NCI-H446 (cell line): ENCODE data around the gene KRT26.
"Not testable (repeated sequence)": the region's sequence is repeated elsewhere in the genome, so short reads cannot be mapped to it uniquely, and the experiment has no call there.

Experiments used
- DNase-seq, 2 experiments: peaks; one replicate each; lab custom pipeline; 2025; lab: John Stamatoyannopoulos, UW

The KRT26 gene, protein sequence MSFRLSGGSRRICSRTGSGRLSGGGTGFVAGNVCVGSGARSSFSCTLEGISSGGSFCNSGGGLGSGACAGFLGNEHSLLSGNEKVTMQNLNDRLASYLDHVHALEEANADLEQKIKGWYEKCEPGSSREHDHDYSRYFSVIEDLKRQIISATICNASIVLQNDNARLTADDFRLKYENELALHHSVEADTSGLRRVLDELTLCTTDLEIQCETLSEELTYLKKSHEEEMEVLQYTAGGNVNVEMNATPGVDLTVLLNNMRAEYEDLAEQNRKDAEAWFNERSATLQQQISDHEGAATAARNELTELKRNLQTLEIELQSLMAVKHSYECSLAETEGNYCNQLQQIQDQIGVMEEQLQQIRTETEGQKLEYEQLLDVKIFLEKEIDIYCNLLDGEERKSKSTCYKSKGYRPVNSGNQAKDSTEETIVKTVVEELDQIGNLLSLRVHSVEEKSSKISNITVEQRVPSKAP

GRCh38 chr17:40772101-40772500, at the start of gene KRT26:
KRT26 (minus strand) TSS chr17:40772201; CDS start chr17:40772113, 88 bp downstream.
- no peak for DNase-seq

GRCh38 chr17:40821536-40821935, 49.5 kb upstream of the KRT26 start:
- no peak for DNase-seq

DNA sequence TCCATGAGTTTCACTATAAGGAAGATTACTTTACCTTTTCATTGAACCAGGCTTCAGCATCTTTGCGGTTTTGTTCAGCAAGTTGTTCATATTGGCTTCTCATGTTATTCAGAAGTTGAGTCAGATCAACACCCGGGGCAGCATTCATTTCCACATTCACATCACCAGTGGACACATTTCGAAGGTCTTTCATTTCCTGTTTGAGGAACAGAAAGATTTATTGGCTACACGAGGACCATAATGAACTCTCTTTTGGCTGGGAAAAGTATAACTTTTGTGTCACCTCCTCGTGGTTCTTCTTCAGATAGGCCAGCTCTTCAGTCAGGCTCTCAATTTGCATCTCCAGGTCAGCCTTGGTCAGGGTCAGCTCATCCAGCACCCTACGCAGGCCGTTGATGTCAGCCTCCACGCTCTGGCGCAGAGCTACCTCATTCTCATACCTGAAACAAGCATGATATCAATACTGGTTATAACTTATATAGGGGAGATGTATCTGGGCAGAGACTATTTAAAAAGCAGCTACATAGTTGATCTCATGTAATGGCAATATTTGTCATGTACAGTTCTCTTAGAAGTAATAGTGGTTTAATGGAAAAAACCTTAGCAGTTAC, 48.3 kb upstream of the KRT26 start:
- DNase-seq, result no peak

GRCh38 chr17:40819528-40820125, 47.6 kb upstream of the KRT26 start:
- no peak for DNase-seq

- peak; percentile 17 to 72 for DNase-seq
Observed at GRCh38 chr17:40818733-40819527, 46.9 kb upstream of the KRT26 start.

DNA sequence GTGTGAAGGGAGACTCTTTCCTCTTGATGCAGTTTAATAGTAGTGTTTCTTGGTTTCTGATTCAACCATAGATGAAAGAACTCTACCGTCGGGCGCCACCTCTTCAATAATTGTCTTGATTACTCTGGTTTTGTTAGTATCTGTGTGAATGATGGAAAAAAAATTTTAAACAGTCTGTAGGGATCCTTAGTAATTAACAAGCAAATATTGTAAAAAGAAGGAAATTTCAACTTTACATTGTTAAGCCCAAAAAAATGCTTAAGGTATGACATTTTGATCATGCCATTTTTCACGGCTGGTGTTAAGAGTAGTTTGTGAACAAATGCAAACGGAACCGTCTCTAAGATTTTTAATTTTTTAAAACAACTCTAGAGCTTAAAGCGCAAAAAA, 46.3 kb upstream of the KRT26 start:
- DNase-seq, result no peak

GRCh38 chr17:40817103-40817682, 45.2 kb upstream of the KRT26 start:
- no peak for DNase-seq

GRCh38 chr17:40816569-40816968, 44.6 kb upstream of the KRT26 start:
- no peak for DNase-seq

DNA sequence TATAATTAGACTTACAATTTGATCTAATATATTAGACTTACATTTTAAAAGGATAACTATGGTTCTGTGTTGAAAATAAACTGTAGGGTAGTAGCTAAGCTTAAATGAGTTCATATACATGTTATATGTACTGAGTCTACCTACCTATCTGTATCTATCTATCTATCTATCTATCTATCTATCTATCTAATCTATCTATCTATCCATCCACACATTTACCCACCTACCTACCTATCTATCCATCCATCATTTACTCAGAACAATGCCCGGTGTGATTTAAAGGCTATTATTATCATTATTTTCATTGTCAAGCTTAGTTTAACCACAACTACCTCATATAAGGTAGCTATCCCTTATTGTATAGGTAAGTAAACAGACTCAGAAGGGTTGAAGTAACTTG, 43.4 kb upstream of the KRT26 start:
- no peak for DNase-seq

GRCh38 chr17:40814657-40815056, 42.7 kb upstream of the KRT26 start:
- DNase-seq, result not testable (repeated sequence)

- DNase-seq, result no peak
Observed at GRCh38 chr17:40813804-40814203, 41.8 kb upstream of the KRT26 start.

DNA sequence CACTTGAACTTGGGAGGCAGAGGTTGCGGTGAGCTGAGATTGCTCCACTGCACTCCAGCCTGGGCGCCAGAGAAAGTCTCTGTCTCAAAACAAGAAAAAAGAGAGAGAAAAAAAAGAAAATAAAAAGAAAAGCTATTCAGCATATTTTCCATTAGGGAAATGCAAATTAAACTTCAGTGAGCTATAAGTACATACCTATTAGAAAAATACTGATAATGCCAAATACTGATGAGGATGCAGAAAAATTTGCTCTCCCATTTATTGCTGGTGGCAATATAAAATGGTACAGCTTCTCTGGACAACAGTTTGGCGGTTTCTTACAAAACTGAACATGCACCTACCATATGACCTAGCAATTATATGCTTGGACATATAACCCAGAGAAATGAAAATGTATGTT, 40.6 kb upstream of the KRT26 start:
- no peak for DNase-seq

DNA sequence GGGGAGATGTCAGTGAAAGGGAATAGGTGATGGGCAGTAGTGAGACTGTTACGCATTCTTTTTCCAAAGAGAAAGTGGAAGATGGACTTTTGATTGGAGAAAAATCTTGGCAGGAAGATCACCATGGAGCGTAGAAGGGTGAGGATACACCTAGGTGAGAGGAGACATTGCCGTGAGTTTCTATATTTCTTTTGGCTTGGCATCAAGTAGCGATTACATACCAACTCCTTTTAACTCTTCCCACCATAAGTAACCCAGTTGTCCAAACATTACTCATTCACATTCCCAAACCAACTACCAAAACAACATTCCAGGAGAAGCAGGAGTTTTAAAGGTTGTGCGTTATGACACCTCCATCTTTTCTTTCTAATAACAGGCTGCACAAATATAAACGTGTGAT, 38.5 kb upstream of the KRT26 start:
- DNase-seq, result no peak

DNA sequence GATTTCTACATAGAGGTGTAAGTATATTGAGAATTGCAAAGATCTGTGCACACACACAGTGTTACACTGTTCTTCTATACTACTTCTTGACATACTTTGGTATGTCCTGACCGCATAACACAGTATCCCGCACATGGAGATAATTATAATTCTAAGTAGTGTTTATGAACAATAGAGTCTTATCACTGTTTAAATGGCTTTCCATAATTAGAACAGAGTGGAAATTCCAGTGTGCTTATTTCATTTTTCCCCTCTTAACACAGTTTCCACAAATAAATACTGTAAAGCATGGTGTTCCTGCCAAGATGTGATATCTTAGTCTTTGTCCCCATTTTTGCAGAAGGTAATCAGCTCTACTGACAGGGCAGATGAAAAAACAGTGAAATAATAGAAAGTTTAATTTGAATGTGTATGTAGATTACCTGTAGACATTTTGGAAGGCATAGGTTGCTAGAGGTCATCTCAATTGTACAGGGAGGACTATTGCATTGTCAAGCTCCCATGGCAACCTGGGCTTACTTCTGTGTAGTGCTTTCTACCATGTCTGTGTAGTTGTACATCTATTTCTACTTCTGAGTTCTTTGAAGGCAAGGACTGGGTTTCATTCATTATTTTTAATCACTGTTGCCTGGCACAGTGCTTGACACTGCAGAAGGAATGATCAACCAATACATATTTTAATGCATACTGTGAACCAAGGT, 37.9 kb upstream of the KRT26 start:
- DNase-seq, result no peak

GRCh38 chr17:40806131-40806530, 34.1 kb upstream of the KRT26 start:
- DNase-seq, result no peak

GRCh38 chr17:40803617-40804082, 31.6 kb upstream of the KRT26 start:
- DNase-seq, result peak; percentile 16 to 69

DNA sequence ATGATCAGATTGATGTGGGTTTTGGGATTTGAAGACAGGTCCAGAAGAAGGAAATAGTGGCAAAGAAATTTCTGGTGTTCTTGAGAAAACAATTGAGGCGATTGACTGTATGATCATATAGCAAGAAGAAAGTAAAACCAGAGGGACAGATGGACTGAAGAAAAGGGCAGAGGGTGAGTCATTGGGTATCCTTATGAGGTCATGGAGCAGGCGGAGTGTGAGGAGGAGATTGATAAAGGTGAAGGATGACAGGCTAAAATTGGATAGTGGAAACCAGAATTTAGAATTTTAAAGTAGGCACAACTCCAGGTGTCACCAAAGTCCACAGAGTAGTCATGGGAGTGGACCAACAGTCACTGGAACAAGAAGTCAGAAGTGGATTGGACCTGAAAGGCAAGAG, 29.2 kb upstream of the KRT26 start:
- no peak for DNase-seq

GRCh38 chr17:40800381-40800780, 28.4 kb upstream of the KRT26 start:
- no peak for DNase-seq

DNA sequence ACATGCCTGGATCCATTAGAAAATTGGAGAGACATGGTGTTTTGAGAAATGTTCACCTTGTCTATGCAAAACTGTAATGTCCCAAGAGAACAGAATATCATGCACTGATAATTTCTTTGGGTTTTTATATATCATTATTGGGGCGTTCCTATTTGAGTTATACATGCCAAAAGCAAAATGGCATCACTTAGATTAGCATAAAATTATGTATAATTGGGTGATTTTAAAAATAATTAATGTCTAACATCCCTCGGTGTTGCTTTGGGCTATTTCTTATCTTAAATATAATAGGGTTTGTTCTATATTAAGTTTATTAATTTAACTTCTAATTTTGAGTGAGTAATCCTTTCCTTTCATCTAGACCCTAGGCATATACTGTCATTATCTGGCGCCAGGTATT, 27.9 kb upstream of the KRT26 start, which contains the start of gene KRT28:
Gene KRT28 (minus strand): TSS at position 101 of the 400 bp plus-strand sequence. CDS start 66 bp downstream, at position 35.
- DNase-seq, result no peak

DNA sequence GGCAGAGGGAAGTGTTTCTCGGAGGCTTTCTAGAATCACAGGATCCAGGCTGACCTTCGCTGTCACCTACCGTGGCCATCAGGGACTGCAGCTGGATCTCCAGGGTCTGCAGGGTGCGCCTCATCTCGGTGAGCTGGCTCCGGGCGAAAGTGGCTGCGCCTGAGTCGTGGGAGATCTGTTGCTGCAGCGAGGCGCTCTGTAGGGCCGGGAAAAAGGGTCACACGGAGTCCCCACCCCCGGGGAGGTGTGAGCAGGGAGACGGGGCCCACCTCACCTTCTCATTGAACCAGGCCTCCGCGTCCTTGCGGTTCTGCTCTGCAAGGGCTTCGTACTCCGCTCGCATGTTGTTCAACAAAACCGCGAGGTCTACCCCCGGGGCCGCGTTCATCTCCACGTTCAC, 24.8 kb upstream of the KRT26 start:
- no peak for DNase-seq
